OCI-M2 (cell line): ENCODE results near the gene OR56A4.
"Not testable (repeated sequence)": the region's sequence is repeated elsewhere in the genome, so short reads cannot be mapped to it uniquely, and the experiment has no call there.

Source experiments
- DNase-seq: peaks from one replicate; lab custom pipeline; 2025; ENCODE audit not compliant: unreplicated experiment; lab: John Stamatoyannopoulos, UW

OR56A4 gene

DNA sequence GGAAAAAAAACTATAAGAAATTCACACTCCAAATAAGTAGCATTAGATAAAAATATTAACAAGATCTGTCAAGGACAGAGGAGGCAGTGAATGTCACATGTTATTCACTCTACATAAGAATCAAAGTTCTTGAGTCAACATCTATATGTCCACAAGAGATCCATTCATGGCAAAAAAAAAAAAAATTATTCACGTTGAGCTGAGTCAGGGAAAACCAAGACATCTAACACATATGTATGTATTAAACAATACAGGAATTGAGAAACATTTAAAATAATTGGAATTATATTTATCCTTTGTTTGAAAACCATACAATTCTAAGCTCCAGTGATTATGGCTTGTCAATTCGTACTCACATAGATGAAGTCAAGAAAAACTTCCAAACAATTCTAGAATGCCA lies 39.8 kb downstream of the OR56A4 start:
- DNase-seq: no peak

DNA sequence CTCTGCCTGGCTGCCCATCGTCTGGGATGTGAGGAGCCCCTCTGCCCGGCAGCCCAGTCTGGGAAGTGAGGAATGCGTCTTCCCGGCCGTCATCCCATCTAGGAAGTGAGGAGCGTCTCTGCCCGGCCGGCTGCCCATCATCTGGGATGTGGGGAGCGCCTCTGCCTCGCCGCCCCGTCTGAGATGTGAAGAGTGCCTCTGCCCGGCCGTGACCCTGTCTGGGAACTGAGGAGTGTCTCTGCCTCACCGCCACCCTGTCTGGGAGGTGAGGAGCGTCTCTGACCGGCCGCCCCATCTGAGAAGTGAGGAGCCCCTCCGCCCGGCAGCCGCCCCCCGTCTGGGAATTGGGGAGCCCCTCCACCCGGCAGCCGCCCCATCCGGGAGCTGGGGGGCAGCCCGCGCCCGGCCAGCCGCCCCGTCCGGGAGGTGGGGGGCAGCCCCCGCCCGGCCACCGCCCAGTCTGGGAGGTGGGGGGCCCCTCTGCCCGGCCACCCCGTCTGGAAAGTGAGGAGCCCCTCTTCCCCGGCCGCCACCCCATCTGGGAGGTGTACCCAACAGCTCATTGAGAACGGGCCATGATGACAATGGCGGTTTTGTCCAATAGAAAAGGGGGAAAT lies 45.9 kb downstream of the OR56A4 start:
- not testable (repeated sequence) for DNase-seq

- no peak for DNase-seq
Observed at GRCh38 chr11:5955586-5955985, 51.2 kb downstream of the OR56A4 start.
